Measurements from ENCODE around the gene B4GALNT3. TPM values are rescaled to one million over a fixed set of nuclear protein-coding genes. Genes with fewer than 3 reads are reported as not detected.

B4GALNT3 gene
- total and polyA plus RNA-seq, 9 donors = 0.58 to 4.2 (median 1.7) TPM

DNA sequence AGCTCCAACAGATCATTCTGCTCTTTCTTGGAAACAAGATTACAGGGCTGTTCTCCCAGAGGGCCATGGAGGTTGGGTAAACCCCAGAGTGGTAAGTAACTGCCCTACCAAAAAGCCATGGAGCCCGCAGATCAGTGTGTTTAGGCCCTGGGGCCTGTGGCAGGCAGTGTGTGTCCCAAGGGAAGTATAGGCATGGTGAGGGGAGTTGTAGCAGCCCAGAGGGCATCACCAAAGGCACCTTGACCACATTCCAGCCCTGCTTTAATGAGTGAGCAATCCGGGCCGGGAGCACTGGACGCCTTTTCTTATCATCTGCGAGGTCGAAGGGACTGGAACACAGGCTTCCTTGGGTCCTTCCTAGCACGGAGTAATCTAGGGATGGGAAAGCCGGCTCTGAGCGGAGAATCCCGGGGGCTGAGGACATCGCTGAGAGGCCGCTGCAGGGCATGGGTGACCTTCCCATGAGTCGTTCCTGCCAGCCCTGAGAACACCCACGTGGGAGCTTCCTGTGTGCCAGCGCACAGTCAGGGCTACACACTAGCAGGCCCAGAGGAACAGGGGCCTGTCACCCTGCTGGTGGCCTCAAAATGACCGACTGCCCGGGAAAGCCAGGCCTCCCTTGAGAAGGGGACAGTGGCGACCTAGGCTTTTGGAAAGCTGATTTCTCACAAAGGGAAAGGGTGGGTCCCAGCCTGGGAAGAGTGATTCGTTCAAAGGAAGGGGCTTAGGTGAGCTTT is 112.2 kb downstream of the B4GALNT3 start:
- WGBS, 3 donors = 51 to 58% (median 54%) methylated on average over 19 of the region's 19 CpGs
- intact Hi-C loops (cut with DNase I) = loop anchor here (5.0 to 10.0 kb wide), 7 partner anchors 73 to 1023 kb away; partner anchors contain the start of genes WNK1 (in 3 of the 4), FBXL14 (in 1 of the 4) and RAD52 (in 1 of the 4)
- Histone ChIP-seq H3K27ac (peak overlapping the region; percentile 78 to 88), H3K27me3 (no peaks in the 10 kb centered on the region), H3K4me1 (ENCODE audit: insufficient read depth) (peaks cover 17% of the 10 kb centered on the region), H3K9me3 (no peaks in the 10 kb centered on the region), H3K36me3 (no peaks in the 10 kb centered on the region), H3K4me3 (no peak overlapping the region)
- DNase-seq = peak in 3 of 5 donors; percentile 37 to 71 (median 39)
- TF ChIP-seq POLR2A (IDR thresholded peaks at IDR 0.05) (no peak), EP300 (IDR thresholded peaks at IDR 0.05) (no peak)
- TF ChIP-seq, protein P1, sequence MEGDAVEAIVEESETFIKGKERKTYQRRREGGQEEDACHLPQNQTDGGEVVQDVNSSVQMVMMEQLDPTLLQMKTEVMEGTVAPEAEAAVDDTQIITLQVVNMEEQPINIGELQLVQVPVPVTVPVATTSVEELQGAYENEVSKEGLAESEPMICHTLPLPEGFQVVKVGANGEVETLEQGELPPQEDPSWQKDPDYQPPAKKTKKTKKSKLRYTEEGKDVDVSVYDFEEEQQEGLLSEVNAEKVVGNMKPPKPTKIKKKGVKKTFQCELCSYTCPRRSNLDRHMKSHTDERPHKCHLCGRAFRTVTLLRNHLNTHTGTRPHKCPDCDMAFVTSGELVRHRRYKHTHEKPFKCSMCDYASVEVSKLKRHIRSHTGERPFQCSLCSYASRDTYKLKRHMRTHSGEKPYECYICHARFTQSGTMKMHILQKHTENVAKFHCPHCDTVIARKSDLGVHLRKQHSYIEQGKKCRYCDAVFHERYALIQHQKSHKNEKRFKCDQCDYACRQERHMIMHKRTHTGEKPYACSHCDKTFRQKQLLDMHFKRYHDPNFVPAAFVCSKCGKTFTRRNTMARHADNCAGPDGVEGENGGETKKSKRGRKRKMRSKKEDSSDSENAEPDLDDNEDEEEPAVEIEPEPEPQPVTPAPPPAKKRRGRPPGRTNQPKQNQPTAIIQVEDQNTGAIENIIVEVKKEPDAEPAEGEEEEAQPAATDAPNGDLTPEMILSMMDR (IDR thresholded peaks at IDR 0.05) = no peak

DNA sequence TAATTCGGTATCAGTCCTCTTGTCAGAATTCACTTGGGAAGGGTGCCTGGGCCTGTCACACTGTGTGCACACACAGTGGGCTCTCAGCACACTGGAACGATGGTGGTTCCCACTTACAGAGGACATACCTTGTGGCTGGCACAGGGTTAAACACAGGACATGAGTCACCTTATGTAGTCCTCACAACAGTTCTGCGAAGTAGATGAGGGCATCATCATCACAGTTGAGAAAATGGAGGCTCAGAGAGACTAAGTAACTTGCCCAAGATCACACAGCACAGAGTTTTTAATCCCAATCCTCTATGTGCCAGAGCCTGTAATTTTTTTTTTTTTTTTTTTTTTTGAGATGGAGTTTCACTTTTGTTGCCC is 112.8 kb downstream of the B4GALNT3 start:
- H3K27me3 ChIP-seq = no peaks in the 10 kb centered on the region
- intact Hi-C loops (cut with DNase I) = loop anchor here (5.0 to 10.0 kb wide), 7 partner anchors 72 to 1022 kb away; partner anchors contain the start of genes WNK1 (in 3 of the 4), FBXL14 (in 1 of the 4) and RAD52 (in 1 of the 4)
- H3K27ac ChIP-seq = peak overlapping the region; percentile 78 to 88
- H3K4me3 ChIP-seq = no peak overlapping the region
- TF ChIP-seq, protein P1 (IDR thresholded peaks at IDR 0.05) = no peak
- TF ChIP-seq POLR2A (IDR thresholded peaks at IDR 0.05) (no peak), EP300 (IDR thresholded peaks at IDR 0.05) (no peak)
- WGBS, 3 donors = 91 to 98% (median 94%) methylated on average over 3 of the region's 3 CpGs
- H3K36me3 ChIP-seq = no peaks in the 10 kb centered on the region
- peak in 1 of 5 donors; percentile 25 for DNase-seq
- no peaks in the 10 kb centered on the region for H3K9me3 ChIP-seq
- H3K4me1 ChIP-seq (ENCODE audit: insufficient read depth) = peaks cover 17% of the 10 kb centered on the region

DNA sequence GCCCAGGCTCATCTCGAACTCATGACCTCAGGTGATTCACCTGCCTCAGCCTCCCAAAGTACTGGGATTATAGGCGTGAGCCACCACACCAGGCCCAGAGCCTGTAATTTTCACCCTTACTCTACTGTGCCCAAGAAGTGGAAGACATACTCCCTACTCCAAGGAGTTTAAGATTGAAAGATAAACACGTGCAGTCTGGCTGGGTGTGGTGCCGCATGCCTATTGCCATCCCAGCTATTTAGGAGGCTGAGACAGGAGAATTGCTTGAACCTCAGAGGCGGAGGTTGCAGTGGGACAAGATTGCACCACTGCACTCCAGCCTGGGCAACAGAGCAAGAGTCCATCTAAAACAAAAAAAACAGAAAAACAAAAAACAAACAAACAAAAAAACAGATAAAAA is 113.5 kb downstream of the B4GALNT3 start:
- Histone ChIP-seq H3K4me1 (ENCODE audit: insufficient read depth) (peaks cover 17% of the 10 kb centered on the region), H3K27me3 (no peaks in the 10 kb centered on the region), H3K4me3 (no peak overlapping the region), H3K36me3 (no peaks in the 10 kb centered on the region), H3K27ac (no peak overlapping the region), H3K9me3 (no peaks in the 10 kb centered on the region)
- intact Hi-C loops (cut with DNase I) = loop anchor here (5.0 to 10.0 kb wide), 7 partner anchors 72 to 1022 kb away; partner anchors contain the start of genes WNK1 (in 3 of the 4), FBXL14 (in 1 of the 4) and RAD52 (in 1 of the 4)
- no peak for DNase-seq
- TF ChIP-seq POLR2A (IDR thresholded peaks at IDR 0.05) (no peak), EP300 (IDR thresholded peaks at IDR 0.05) (no peak)
- TF ChIP-seq, protein P1 (IDR thresholded peaks at IDR 0.05) = no peak
- 85 to 87% (median 87%) methylated on average over 5 of the region's 5 CpGs for WGBS, 3 donors

DNA sequence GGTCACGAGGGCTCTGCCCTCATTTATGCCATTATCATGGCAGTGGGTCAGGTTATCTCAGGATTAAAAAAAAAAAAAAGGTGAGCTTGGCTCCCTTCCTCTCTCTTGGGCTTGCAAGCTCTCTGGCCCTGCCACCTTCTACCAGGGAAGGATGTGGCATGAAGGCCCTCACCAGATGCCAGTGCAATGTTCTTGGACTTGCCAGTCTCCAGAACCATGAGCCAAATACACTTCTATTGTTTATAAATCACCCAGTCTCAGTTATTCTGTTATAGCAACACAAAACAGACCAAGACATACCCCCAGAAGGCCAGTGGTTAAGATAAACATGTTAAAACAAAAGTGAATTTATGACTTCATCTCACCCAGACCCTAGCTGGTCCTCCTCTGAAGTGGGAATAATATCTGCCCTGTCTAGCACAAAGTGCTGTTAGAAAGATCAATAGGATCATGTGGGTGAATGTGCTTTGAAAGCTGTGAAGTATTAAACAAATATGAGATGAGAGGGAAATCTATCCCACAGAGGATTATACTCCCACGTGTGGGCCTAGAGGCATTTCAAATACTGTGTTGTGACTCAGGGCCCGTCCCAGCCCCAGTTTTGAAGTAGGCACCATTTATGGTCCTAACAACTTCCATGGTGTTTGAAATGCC is 114.9 kb downstream of the B4GALNT3 start:
- WGBS, 3 donors = 64 to 71% (median 70%) methylated on average over 3 of the region's 3 CpGs
- Histone ChIP-seq H3K27ac (no peak overlapping the region), H3K27me3 (no peaks in the 10 kb centered on the region), H3K36me3 (no peaks in the 10 kb centered on the region), H3K4me1 (ENCODE audit: insufficient read depth) (peaks cover 16% of the 10 kb centered on the region), H3K9me3 (no peaks in the 10 kb centered on the region), H3K4me3 (no peak overlapping the region)
- no peak for DNase-seq
- TF ChIP-seq EP300 (IDR thresholded peaks at IDR 0.05) (no peak), POLR2A (IDR thresholded peaks at IDR 0.05) (no peak)
- TF ChIP-seq, protein P1 (IDR thresholded peaks at IDR 0.05) = no peak
- intact Hi-C loops (cut with DNase I) = loop anchor here (5.0 to 10.0 kb wide), 8 partner anchors 70 to 1020 kb away; partner anchors contain the start of genes WNK1 (in 4 of the 4), FBXL14 (in 1 of the 4) and RAD52 (in 1 of the 4)

Data from ovary (tissue), 9 donors.